Measurements from ENCODE around the gene PRRT4.

Gene PRRT4

DNA sequence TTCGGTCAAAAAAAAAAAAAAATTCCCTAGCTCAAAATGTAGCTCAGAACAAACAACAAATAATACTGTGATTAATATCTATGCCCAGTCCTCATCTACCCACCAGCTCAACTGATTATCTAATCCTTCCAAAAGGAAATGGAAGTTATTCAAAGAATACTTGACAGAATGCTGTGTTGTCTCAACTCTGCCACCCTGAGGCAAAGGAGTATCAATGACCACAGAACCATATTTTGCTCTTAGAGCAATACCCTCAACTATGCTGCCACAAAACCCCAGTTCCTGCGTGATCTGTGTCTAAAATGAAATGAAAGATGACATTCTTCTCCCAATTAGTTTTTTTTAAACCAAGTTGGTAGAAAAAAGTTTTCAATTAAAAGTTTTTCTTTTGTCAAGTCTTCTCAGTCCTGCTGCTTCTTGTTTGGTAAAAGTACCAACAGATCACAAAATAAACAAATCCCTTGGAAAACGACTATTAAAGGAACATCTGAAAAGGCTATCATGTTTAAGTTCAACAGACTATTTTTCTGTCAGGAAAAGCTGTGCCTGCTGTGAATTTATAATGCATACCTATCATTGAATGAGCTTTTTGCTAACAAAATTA is 39.3 kb downstream of the PRRT4 start:
- Histone ChIP-seq H3K4me1 (ENCODE audit: control insufficient read depth, insufficient read depth, low read length) (no peaks in the 10 kb centered on the region), H3K9ac (ENCODE audit: low read length) (no peak overlapping the region), H3K36me3 (ENCODE audit: control insufficient read depth, insufficient read depth, low read length) (peaks cover 9% of the 10 kb centered on the region)

DNA sequence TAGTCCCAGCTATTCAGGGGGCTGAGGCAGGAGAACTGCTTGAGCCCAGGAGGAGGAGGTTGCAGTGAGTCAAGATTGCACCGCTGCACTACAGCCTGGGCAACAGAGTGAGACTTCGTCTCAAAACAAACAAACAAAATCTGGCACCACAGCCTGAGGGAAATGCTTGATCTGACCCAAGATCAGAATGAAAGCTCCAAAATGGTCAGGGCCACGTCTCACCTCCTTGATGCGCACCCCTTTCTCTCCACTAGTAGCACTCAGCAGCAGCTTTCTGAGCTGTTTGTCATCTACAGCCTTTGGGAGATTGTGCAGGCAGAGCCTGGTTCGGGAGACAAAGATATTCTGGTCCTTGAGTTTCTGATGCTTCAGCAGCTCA is 40.5 kb downstream of the PRRT4 start:
- Histone ChIP-seq H3K4me1 (ENCODE audit: control insufficient read depth, insufficient read depth, low read length) (no peaks in the 10 kb centered on the region), H3K9ac (ENCODE audit: low read length) (no peak overlapping the region), H3K36me3 (ENCODE audit: control insufficient read depth, insufficient read depth, low read length) (peaks cover 9% of the 10 kb centered on the region), H3K4me3 (ENCODE audit: low read length) (no peak overlapping the region), H3K9me3 (ENCODE audit: control insufficient read depth, low read length) (no peaks in the 10 kb centered on the region), H3K27me3 (ENCODE audit: control insufficient read depth, insufficient read depth, low read length) (no peaks in the 10 kb centered on the region)

More for the DNA sequence above, 39.3 kb downstream of the PRRT4 start:
- Histone ChIP-seq H3K27me3 (ENCODE audit: control insufficient read depth, insufficient read depth, low read length) (no peaks in the 10 kb centered on the region), H3K9me3 (ENCODE audit: control insufficient read depth, low read length) (no peaks in the 10 kb centered on the region), H3K4me3 (ENCODE audit: low read length) (no peak overlapping the region)

DNA sequence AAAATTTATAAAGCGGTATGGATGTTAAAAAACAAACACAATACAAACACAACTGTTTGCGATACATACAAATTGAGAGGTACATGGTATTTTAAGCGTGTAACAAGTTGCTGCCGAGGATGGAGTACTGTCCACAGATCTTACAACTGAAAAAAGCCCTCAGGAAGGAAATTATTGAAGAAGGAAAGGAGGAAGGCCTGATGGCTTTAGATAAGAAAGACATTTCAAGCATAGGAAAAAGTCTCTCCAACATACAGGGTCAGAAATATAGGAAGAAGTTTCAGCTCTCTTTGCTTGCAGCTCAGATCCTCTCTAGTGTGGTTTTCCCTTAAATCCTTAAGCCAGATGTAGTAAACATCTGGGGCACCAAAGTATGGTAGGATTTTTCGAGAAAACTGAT is 42.8 kb downstream of the PRRT4 start:
- H3K27me3 ChIP-seq (ENCODE audit: control insufficient read depth, insufficient read depth, low read length) = no peaks in the 10 kb centered on the region
- H3K36me3 ChIP-seq (ENCODE audit: control insufficient read depth, insufficient read depth, low read length) = peaks cover 6% of the 10 kb centered on the region
- H3K4me3 ChIP-seq (ENCODE audit: low read length) = no peak overlapping the region
- no peaks in the 10 kb centered on the region for H3K9me3 ChIP-seq (ENCODE audit: control insufficient read depth, low read length)
- H3K9ac ChIP-seq (ENCODE audit: low read length) = no peak overlapping the region
- no peaks in the 10 kb centered on the region for H3K4me1 ChIP-seq (ENCODE audit: control insufficient read depth, insufficient read depth, low read length)

DNA sequence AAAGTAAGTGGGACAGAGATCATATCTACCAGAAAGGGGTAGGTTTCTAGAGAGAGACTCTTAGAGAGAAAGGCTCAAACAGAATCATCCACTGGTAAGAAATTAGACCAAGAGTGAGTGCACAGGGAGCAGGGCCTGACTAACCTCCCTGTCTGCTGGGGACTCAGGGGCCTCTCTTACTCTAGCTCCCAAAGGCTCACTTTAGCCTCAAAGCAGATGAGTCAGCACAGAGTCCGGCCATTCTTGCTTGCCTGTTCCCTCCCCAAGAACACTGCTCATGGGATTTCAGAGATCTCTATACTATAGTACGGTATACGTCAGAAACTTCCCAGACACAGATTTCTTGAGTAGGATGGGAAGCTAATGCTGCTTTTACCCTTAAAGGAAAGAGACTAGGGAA is 50.5 kb downstream of the PRRT4 start:
- Histone ChIP-seq H3K36me3 (ENCODE audit: control insufficient read depth, insufficient read depth, low read length) (no peaks in the 10 kb centered on the region), H3K9me3 (ENCODE audit: control insufficient read depth, low read length) (no peaks in the 10 kb centered on the region), H3K4me1 (ENCODE audit: control insufficient read depth, insufficient read depth, low read length) (no peaks in the 10 kb centered on the region), H3K4me3 (ENCODE audit: low read length) (no peak overlapping the region), H3K9ac (ENCODE audit: low read length) (no peak overlapping the region), H3K27me3 (ENCODE audit: control insufficient read depth, insufficient read depth, low read length) (no peaks in the 10 kb centered on the region)

DNA sequence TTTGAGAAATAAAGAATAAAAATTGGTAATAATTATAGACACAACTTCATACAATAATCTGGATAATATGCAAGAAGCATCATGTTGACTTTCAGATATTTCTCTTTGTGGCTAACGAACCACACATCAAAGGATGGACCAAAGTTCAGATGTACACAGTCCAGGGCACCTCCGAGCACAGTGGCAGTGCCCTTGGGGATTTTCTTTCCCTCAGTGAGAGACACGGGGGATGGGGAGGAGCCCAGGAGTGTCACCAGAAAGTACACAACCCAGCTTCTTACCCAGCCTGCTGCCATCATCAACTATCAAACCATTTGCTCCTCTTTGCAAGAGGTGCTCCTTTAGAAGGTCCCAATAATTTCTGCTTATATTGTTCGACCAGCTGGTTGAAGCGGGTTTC is 51.0 kb downstream of the PRRT4 start:
- no peaks in the 10 kb centered on the region for H3K9me3 ChIP-seq (ENCODE audit: control insufficient read depth, low read length)
- no peak overlapping the region for H3K4me3 ChIP-seq (ENCODE audit: low read length)
- no peaks in the 10 kb centered on the region for H3K27me3 ChIP-seq (ENCODE audit: control insufficient read depth, insufficient read depth, low read length)
- H3K9ac ChIP-seq (ENCODE audit: low read length) = no peak overlapping the region
- no peaks in the 10 kb centered on the region for H3K4me1 ChIP-seq (ENCODE audit: control insufficient read depth, insufficient read depth, low read length)
- no peaks in the 10 kb centered on the region for H3K36me3 ChIP-seq (ENCODE audit: control insufficient read depth, insufficient read depth, low read length)

DNA sequence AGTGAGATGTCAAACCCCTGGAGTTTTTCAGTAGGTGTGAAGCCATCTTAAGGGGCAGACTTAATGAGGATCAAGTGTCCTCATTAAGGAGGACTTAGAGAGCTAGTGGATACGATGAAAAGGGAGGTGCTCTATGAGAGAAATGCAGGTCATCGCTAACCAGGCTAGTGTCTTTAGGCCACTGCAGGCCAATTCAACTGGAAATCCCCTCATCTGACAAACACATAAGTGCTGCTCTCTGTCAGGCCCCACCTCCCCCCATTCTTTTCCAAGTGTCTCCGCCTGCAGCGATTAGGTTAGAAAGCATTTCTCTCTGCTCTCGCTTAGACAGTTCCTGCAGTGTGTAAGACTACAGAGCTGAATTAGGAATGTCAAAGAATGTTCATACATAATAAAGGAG is 51.5 kb downstream of the PRRT4 start:
- no peaks in the 10 kb centered on the region for H3K36me3 ChIP-seq (ENCODE audit: control insufficient read depth, insufficient read depth, low read length)
- H3K9ac ChIP-seq (ENCODE audit: low read length) = no peak overlapping the region
- no peaks in the 10 kb centered on the region for H3K4me1 ChIP-seq (ENCODE audit: control insufficient read depth, insufficient read depth, low read length)

DNA sequence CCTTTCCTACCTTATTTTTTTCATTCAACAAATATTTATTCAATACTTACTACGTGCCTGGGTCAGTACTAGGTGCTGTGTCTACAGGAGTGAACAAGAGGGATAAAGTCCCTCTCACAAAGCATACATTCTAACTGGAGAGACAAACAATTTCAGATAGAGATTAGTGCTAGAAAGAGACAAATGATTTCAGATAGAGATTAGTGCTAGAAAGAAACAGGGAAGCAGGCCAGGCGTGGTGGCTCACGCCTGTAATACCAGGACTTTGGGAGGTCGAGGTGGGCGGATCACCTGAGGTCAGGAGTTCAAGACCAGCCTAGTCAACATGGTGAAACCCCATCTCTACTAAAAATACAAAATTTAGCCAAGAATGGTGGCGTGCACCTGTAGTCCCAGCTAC is 52.4 kb downstream of the PRRT4 start:
- Histone ChIP-seq H3K9ac (ENCODE audit: low read length) (no peak overlapping the region), H3K27me3 (ENCODE audit: control insufficient read depth, insufficient read depth, low read length) (no peaks in the 10 kb centered on the region), H3K4me1 (ENCODE audit: control insufficient read depth, insufficient read depth, low read length) (no peaks in the 10 kb centered on the region), H3K9me3 (ENCODE audit: control insufficient read depth, low read length) (no peaks in the 10 kb centered on the region), H3K36me3 (ENCODE audit: control insufficient read depth, insufficient read depth, low read length) (no peaks in the 10 kb centered on the region), H3K4me3 (ENCODE audit: low read length) (no peak overlapping the region)

More for the DNA sequence above, 51.5 kb downstream of the PRRT4 start:
- no peaks in the 10 kb centered on the region for H3K9me3 ChIP-seq (ENCODE audit: control insufficient read depth, low read length)
- no peaks in the 10 kb centered on the region for H3K27me3 ChIP-seq (ENCODE audit: control insufficient read depth, insufficient read depth, low read length)
- no peak overlapping the region for H3K4me3 ChIP-seq (ENCODE audit: low read length)

DNA sequence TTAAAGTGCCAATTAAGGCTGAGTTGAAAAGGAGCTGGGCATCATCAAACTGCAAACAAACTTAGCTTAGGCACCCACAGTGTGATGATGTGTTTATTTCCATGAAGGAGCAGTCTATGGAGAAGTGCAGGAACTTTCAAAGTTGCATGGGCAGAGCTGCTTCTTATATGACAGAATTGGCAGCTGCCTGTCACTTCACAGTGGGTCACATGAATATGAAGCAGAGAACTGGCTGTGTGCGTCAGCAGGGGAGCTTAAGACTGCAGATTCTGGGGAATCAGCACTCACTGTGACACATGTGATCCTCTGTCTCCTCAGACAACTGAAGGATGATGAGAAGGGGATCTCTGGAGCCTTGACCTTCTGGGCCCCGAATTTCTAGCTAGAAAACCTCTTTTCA is 54.4 kb downstream of the PRRT4 start:
- Histone ChIP-seq H3K4me3 (ENCODE audit: low read length) (no peak overlapping the region), H3K36me3 (ENCODE audit: control insufficient read depth, insufficient read depth, low read length) (no peaks in the 10 kb centered on the region), H3K9ac (ENCODE audit: low read length) (no peak overlapping the region), H3K9me3 (ENCODE audit: control insufficient read depth, low read length) (no peaks in the 10 kb centered on the region), H3K27me3 (ENCODE audit: control insufficient read depth, insufficient read depth, low read length) (no peaks in the 10 kb centered on the region), H3K4me1 (ENCODE audit: control insufficient read depth, insufficient read depth, low read length) (no peaks in the 10 kb centered on the region)

DNA sequence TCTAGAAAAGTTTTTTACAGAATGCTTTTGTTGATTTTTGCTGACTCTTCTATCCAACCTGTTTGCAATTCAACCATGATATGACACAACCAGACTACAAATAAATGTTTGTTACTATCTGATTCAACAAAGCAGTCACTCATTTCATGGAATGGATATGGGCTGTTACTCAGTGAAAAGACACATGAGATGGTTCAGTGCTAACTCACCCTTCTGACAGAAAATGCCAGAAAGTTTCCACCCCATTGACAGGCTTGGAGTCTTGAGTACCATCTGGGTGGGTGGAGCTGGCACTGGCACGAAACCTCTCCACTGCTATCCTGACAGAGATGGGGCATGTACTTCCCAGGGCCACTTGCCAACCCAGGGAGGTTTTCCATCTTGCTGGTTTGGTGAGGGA is 57.3 kb downstream of the PRRT4 start:
- H3K4me3 ChIP-seq (ENCODE audit: low read length) = no peak overlapping the region
- no peaks in the 10 kb centered on the region for H3K9me3 ChIP-seq (ENCODE audit: control insufficient read depth, low read length)
- no peak overlapping the region for H3K9ac ChIP-seq (ENCODE audit: low read length)
- H3K4me1 ChIP-seq (ENCODE audit: control insufficient read depth, insufficient read depth, low read length) = peaks cover under 1% of the 10 kb centered on the region
- no peaks in the 10 kb centered on the region for H3K27me3 ChIP-seq (ENCODE audit: control insufficient read depth, insufficient read depth, low read length)
- H3K36me3 ChIP-seq (ENCODE audit: control insufficient read depth, insufficient read depth, low read length) = no peaks in the 10 kb centered on the region

DNA sequence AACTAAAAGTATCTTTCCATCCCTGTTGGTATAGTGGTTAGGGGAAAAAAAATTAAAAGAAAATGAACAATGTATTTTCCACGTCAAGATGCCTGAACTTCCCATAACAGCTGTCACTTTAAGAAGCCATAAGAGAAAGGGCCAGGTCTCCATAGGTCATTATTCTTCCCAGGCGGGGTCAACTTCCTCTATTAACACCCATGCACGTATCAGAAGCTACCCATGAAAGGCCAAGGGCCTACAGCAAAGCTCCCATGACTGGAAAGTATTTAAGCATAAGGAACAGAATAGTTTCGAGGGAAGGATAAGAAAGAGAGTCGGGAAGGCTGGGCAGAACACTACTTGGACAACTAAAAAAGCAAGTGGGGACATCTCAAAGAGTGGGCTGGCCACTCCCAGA is 57.8 kb downstream of the PRRT4 start:
- H3K9me3 ChIP-seq (ENCODE audit: control insufficient read depth, low read length) = no peaks in the 10 kb centered on the region
- no peak overlapping the region for H3K4me3 ChIP-seq (ENCODE audit: low read length)
- H3K36me3 ChIP-seq (ENCODE audit: control insufficient read depth, insufficient read depth, low read length) = no peaks in the 10 kb centered on the region
- H3K9ac ChIP-seq (ENCODE audit: low read length) = no peak overlapping the region
- peaks cover 5% of the 10 kb centered on the region for H3K4me1 ChIP-seq (ENCODE audit: control insufficient read depth, insufficient read depth, low read length)
- H3K27me3 ChIP-seq (ENCODE audit: control insufficient read depth, insufficient read depth, low read length) = no peaks in the 10 kb centered on the region

DNA sequence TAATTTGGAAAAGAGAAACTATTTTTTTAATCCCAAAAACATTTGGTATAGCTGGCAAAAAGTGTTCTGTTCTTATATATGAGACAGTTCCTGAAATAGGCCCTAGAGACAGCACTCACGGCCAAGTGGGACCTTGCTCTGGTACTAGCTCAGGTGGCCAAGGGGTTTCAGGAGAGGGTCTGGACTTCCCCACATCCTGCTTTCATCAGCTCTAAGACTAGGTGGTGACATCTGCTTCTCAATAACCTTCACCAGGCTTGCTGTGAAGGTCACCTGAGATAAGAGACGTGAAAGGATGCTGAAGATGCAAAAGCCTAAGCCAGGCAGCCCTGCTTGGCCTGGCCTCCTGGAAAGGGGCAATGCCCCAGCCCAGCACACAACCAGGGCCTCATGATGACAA is 58.4 kb downstream of the PRRT4 start:
- H3K27me3 ChIP-seq (ENCODE audit: control insufficient read depth, insufficient read depth, low read length) = no peaks in the 10 kb centered on the region
- no peak overlapping the region for H3K9ac ChIP-seq (ENCODE audit: low read length)
- H3K9me3 ChIP-seq (ENCODE audit: control insufficient read depth, low read length) = no peaks in the 10 kb centered on the region
- H3K4me3 ChIP-seq (ENCODE audit: low read length) = no peak overlapping the region
- H3K36me3 ChIP-seq (ENCODE audit: control insufficient read depth, insufficient read depth, low read length) = no peaks in the 10 kb centered on the region
- H3K4me1 ChIP-seq (ENCODE audit: control insufficient read depth, insufficient read depth, low read length) = peaks cover 5% of the 10 kb centered on the region

DNA sequence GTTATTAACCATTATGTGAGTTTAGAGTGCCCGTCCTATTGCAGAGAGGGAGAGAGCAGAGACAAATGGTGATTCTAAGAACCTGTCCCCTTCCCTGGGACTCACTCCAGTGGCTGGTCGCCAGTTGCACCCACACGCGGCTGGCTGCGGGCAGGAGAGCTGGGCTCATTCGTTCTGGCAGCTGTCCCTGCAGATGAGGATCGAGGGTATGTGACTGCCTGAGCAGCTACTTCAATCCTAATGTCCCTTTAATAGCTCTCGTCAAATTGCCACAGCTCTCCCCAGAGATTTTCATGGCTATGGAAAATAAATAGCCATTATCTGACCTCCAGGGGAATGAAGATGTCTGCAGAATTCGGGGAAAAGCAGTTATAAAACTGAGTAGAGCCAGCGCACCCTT is 59.4 kb downstream of the PRRT4 start:
- H3K9ac ChIP-seq (ENCODE audit: low read length) = no peak overlapping the region
- peaks cover 5% of the 10 kb centered on the region for H3K4me1 ChIP-seq (ENCODE audit: control insufficient read depth, insufficient read depth, low read length)
- no peak overlapping the region for H3K4me3 ChIP-seq (ENCODE audit: low read length)
- no peaks in the 10 kb centered on the region for H3K36me3 ChIP-seq (ENCODE audit: control insufficient read depth, insufficient read depth, low read length)
- no peaks in the 10 kb centered on the region for H3K9me3 ChIP-seq (ENCODE audit: control insufficient read depth, low read length)
- H3K27me3 ChIP-seq (ENCODE audit: control insufficient read depth, insufficient read depth, low read length) = no peaks in the 10 kb centered on the region

Data from mucosa of stomach (tissue), 1 donor.